HG03571 (cell line): Measurements from ENCODE around the gene DMRT1.
A peak's percentile ranks its signal among the peaks of the same experiment; 100 is the strongest.
"Not testable (repeated sequence)": the region's sequence is repeated elsewhere in the genome, so short reads cannot be mapped to it uniquely, and the experiment has no call there.

Experiments
- ATAC-seq: cut with Tn5 transposase; IDR thresholded peaks from one replicate; pipeline ENCODE4 v1.9.1; 2021; ENCODE audit not compliant: unreplicated experiment

DMRT1 gene

GRCh38 chr9:995781-996180 lies 154.3 kb downstream of the DMRT1 start:
- ATAC-seq: no peak

- ATAC-seq: not testable (repeated sequence)
Measured at GRCh38 chr9:998299-999110, 157.0 kb downstream of the DMRT1 start.

- no peak for ATAC-seq
Measured at GRCh38 chr9:1001838-1002237, 160.3 kb downstream of the DMRT1 start.

- no peak for ATAC-seq
Measured at GRCh38 chr9:1002678-1003077, 161.2 kb downstream of the DMRT1 start.

GRCh38 chr9:1005043-1005667 lies 163.7 kb downstream of the DMRT1 start:
- no peak for ATAC-seq

GRCh38 chr9:1007312-1007711 lies 165.8 kb downstream of the DMRT1 start:
- ATAC-seq: no peak

GRCh38 chr9:1008216-1008615 lies 166.7 kb downstream of the DMRT1 start:
- no peak for ATAC-seq

- peak; percentile 96 for ATAC-seq
Measured at GRCh38 chr9:1009101-1009707, 167.7 kb downstream of the DMRT1 start.

GRCh38 chr9:1013021-1013420 lies 171.5 kb downstream of the DMRT1 start:
- no peak for ATAC-seq

GRCh38 chr9:1014225-1014624 lies 172.7 kb downstream of the DMRT1 start:
- no peak for ATAC-seq

- ATAC-seq: no peak
Measured at GRCh38 chr9:1014640-1015039, 173.1 kb downstream of the DMRT1 start.

- no peak for ATAC-seq
Measured at GRCh38 chr9:1018121-1018520, 176.6 kb downstream of the DMRT1 start.
